ENCODE measurements around the gene FCHSD2. TPM values are rescaled to one million over a fixed set of nuclear protein-coding genes. Genes with fewer than 3 reads are reported as not detected.

The FCHSD2 gene
- total and polyA plus RNA-seq, 2 of the 8 experiments (the other 6 are each of a cell fraction or from before 2014, with no cell fraction given), result 4.1 to 7.8 TPM

- no peak for TF ChIP-seq CHD7 (IDR thresholded peaks at IDR 0.05; ENCODE audit: insufficient replicate concordance, low read length)
- no peak for TF ChIP-seq JUND (IDR thresholded peaks at IDR 0.05; ENCODE audit: low read length)
- TF ChIP-seq BCL11A (IDR thresholded peaks at IDR 0.05; ENCODE audit: low read depth in 2 of 2, low read length in 2 of 2), result no peak
- no peak for TF ChIP-seq GABPA (IDR thresholded peaks at IDR 0.05; ENCODE audit: borderline replicate concordance, insufficient read depth, low read length)
- no peak for TF ChIP-seq MAX (IDR thresholded peaks at IDR 0.05)
- TF ChIP-seq ASH2L (IDR thresholded peaks at IDR 0.05; ENCODE audit: low read length), result no peak
- TF ChIP-seq USF2 (IDR thresholded peaks at IDR 0.05; ENCODE audit: low read length), result no peak
- no peak for TF ChIP-seq CHD1 (IDR thresholded peaks at IDR 0.05; ENCODE audit: low read depth, low read length)
- TF ChIP-seq TEAD4 (IDR thresholded peaks at IDR 0.05; ENCODE audit: low read depth, low read length), result no peak
Observed at GRCh38 chr11:73171436-73172161, 29.5 kb upstream of the FCHSD2 start (continued).
